ENCODE measurements around the gene DCAF15.

Gene DCAF15

GRCh38 chr19:13963603-13964105, 11.3 kb downstream of the DCAF15 start:
- no peak for TF ChIP-seq EZH2phosphoT487 (IDR thresholded peaks at IDR 0.05; ENCODE audit: low read depth)
- no peak for TF ChIP-seq CTCF (IDR thresholded peaks at IDR 0.05; ENCODE audit: low read depth, low read length)
- Histone ChIP-seq H3K27me3 (ENCODE audit: low read depth, low read length) (no peaks in the 10 kb centered on the region), H3K27ac (ENCODE audit: low read length) (no peak overlapping the region), H3K9ac (ENCODE audit: low read length) (no peak overlapping the region), H3K36me3 (replicated peaks; ENCODE audit: low read depth, low read length) (peaks cover 24% of the 10 kb centered on the region), H2AFZ (ENCODE audit: low read depth, low read length) (no peak overlapping the region), H3K4me3 (ENCODE audit: low read length) (no peak overlapping the region), H3K9me3 (ENCODE audit: insufficient read depth, low read length) (no peaks in the 10 kb centered on the region), H3K4me1 (ENCODE audit: low read length) (no peaks in the 10 kb centered on the region), H3K4me2 (ENCODE audit: low read length) (no peak overlapping the region), H4K20me1 (ENCODE audit: insufficient read depth, low read length) (no peaks in the 10 kb centered on the region), H3K79me2 (ENCODE audit: low read length) (no peaks in the 10 kb centered on the region)

GRCh38 chr19:13964776-13965175, 12.5 kb downstream of the DCAF15 start:
- Histone ChIP-seq H3K36me3 (replicated peaks; ENCODE audit: low read depth, low read length) (peaks cover 17% of the 10 kb centered on the region), H3K27ac (ENCODE audit: low read length) (no peak overlapping the region), H3K4me1 (ENCODE audit: low read length) (no peaks in the 10 kb centered on the region), H3K79me2 (ENCODE audit: low read length) (no peaks in the 10 kb centered on the region), H4K20me1 (ENCODE audit: insufficient read depth, low read length) (no peaks in the 10 kb centered on the region), H3K9me3 (ENCODE audit: insufficient read depth, low read length) (no peaks in the 10 kb centered on the region), H3K27me3 (ENCODE audit: low read depth, low read length) (no peaks in the 10 kb centered on the region), H3K4me3 (ENCODE audit: low read length) (no peak overlapping the region), H3K9ac (ENCODE audit: low read length) (no peak overlapping the region), H3K4me2 (ENCODE audit: low read length) (no peak overlapping the region), H2AFZ (ENCODE audit: low read depth, low read length) (no peak overlapping the region)
- TF ChIP-seq CTCF (IDR thresholded peaks at IDR 0.05; ENCODE audit: low read depth, low read length) = no peak
- no peak for TF ChIP-seq EZH2phosphoT487 (IDR thresholded peaks at IDR 0.05; ENCODE audit: low read depth)

GRCh38 chr19:13965377-13965896, 13.1 kb downstream of the DCAF15 start:
- no peak overlapping the region for H3K4me2 ChIP-seq (ENCODE audit: low read length)
- no peaks in the 10 kb centered on the region for H4K20me1 ChIP-seq (ENCODE audit: insufficient read depth, low read length)
- no peaks in the 10 kb centered on the region for H3K4me1 ChIP-seq (ENCODE audit: low read length)
- H3K36me3 ChIP-seq (replicated peaks; ENCODE audit: low read depth, low read length) = peaks cover 11% of the 10 kb centered on the region
- no peak for TF ChIP-seq CTCF (IDR thresholded peaks at IDR 0.05; ENCODE audit: low read depth, low read length)
- no peak for TF ChIP-seq EZH2phosphoT487 (IDR thresholded peaks at IDR 0.05; ENCODE audit: low read depth)
- no peaks in the 10 kb centered on the region for H3K27me3 ChIP-seq (ENCODE audit: low read depth, low read length)
- no peak overlapping the region for H3K4me3 ChIP-seq (ENCODE audit: low read length)
- no peak overlapping the region for H3K9ac ChIP-seq (ENCODE audit: low read length)
- no peaks in the 10 kb centered on the region for H3K9me3 ChIP-seq (ENCODE audit: insufficient read depth, low read length)
- H3K27ac ChIP-seq (ENCODE audit: low read length) = no peak overlapping the region
- H2AFZ ChIP-seq (ENCODE audit: low read depth, low read length) = no peak overlapping the region
- no peaks in the 10 kb centered on the region for H3K79me2 ChIP-seq (ENCODE audit: low read length)

DNA sequence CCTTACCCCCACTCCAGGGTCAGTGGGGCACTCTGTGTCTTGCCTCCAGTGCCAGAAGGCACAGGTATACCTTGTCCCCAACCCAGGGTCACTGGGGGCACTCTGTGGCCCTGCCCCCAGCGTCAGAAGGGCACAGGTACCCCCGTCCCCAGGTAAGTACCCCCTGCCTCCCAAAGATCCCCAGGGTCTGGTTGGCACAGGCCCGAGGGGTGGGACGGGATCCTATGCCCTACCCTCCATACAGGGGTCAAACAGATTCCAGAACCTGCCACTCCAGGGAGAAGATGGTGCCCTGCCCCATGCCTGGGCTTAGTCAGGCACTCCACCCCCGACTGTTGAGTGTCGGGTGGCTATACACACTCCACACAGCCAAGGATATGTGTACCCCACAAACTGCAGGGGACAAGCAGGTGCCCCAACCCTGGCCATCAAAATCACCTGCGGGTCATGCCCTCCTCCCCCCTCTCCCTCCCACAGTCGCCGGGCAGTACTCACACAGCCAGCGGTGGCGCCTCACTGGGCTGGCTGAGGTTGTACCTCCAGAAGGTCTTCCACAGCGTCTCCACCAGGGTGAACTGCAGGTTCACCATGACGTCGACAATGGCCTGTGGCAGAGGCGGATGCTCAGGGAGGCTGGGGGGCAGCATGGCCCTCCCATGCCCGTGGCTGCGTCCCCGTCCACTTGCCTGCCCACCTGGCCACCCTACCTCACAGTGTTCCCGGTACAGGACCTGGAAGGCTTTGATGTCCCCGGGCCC, 13.8 kb downstream of the DCAF15 start:
- no peak overlapping the region for H3K4me2 ChIP-seq (ENCODE audit: low read length)
- H3K36me3 ChIP-seq (replicated peaks; ENCODE audit: low read depth, low read length) = peaks cover 6% of the 10 kb centered on the region
- TF ChIP-seq EZH2phosphoT487 (IDR thresholded peaks at IDR 0.05; ENCODE audit: low read depth) (no peak), CTCF (IDR thresholded peaks at IDR 0.05; ENCODE audit: low read depth, low read length) (no peak)
- H2AFZ ChIP-seq (ENCODE audit: low read depth, low read length) = no peak overlapping the region
- no peaks in the 10 kb centered on the region for H3K79me2 ChIP-seq (ENCODE audit: low read length)
- H3K4me3 ChIP-seq (ENCODE audit: low read length) = no peak overlapping the region
- H4K20me1 ChIP-seq (ENCODE audit: insufficient read depth, low read length) = no peaks in the 10 kb centered on the region
- H3K4me1 ChIP-seq (ENCODE audit: low read length) = no peaks in the 10 kb centered on the region
- H3K27me3 ChIP-seq (ENCODE audit: low read depth, low read length) = no peaks in the 10 kb centered on the region
- no peaks in the 10 kb centered on the region for H3K9me3 ChIP-seq (ENCODE audit: insufficient read depth, low read length)
- H3K27ac ChIP-seq (ENCODE audit: low read length) = no peak overlapping the region
- H3K9ac ChIP-seq (ENCODE audit: low read length) = no peak overlapping the region

Data from OCI-LY3 (cell line).